H9 (cell line): Measurements from ENCODE around the gene PPT1. TPM values are rescaled to one million over a fixed set of nuclear protein-coding genes. Genes with fewer than 3 reads are reported as not detected.

Experiments used
- DNase-seq: peaks from one replicate; pipeline ENCODE4 v3.0.0-alpha.2; 2017
- H2AFZ ChIP-seq: one replicate; pipeline ENCODE4 v1.6.1; 2013; ENCODE audit warnings: mild to moderate bottlenecking, low read length, control low read depth, moderate library complexity
- H2AK5ac ChIP-seq: 2 replicates; pipeline ENCODE4 v1.6.1; 2013; ENCODE audit warnings: low read length, control low read depth, mixed read lengths; ENCODE audit not compliant: insufficient read length
- H2BK120ac ChIP-seq: one replicate; pipeline ENCODE4 v1.6.1; 2013; ENCODE audit warnings: low read depth, mild to moderate bottlenecking, low read length, control low read depth, inconsistent platforms; ENCODE audit not compliant: poor library complexity, severe bottlenecking
- H2BK12ac ChIP-seq: 2 replicates; pipeline ENCODE4 v1.6.1; 2013; ENCODE audit warnings: low read length, control low read depth, mixed read lengths, low read depth; ENCODE audit not compliant: insufficient read length
- H2BK15ac ChIP-seq: 2 replicates; pipeline ENCODE4 v1.6.1; 2013; ENCODE audit warnings: low read depth, low read length, control low read depth
- H2BK20ac ChIP-seq: one replicate; pipeline ENCODE4 v1.6.1; 2013; ENCODE audit warnings: low read depth, mild to moderate bottlenecking, low read length, control low read depth, inconsistent platforms; ENCODE audit not compliant: poor library complexity, severe bottlenecking
- H2BK5ac ChIP-seq: 2 replicates; pipeline ENCODE4 v1.6.1; 2013; ENCODE audit warnings: low read length, control low read depth, mixed read lengths; ENCODE audit not compliant: insufficient read length
- H3K14ac ChIP-seq: 2 replicates; pipeline ENCODE4 v1.6.1; 2013; ENCODE audit warnings: low read length, control low read depth; ENCODE audit not compliant: insufficient read depth
- H3K18ac ChIP-seq: 2 replicates; pipeline ENCODE4 v1.6.1; 2013; ENCODE audit warnings: low read depth, mild to moderate bottlenecking, mixed read lengths, low read length, control low read depth; ENCODE audit not compliant: insufficient read length
- H3K23ac ChIP-seq: 2 replicates; pipeline ENCODE4 v1.6.1; 2013; ENCODE audit warnings: low read length, control low read depth, mixed read lengths, low read depth; ENCODE audit not compliant: insufficient read length
- H3K23me2 ChIP-seq: 2 replicates; pipeline ENCODE4 v1.6.1; 2013; ENCODE audit warnings: low read depth, mild to moderate bottlenecking, mixed read lengths, low read length, control low read depth; ENCODE audit not compliant: insufficient read length, poor library complexity, severe bottlenecking
- H3K27ac ChIP-seq: 2 replicates; pipeline ENCODE4 v1.5.1; 2013; ENCODE audit warnings: low read length, control low read depth, mixed read lengths, low read depth; ENCODE audit not compliant: insufficient read length
- H3K27me3 ChIP-seq: 2 replicates; pipeline ENCODE4 v1.6.1; 2013; ENCODE audit warnings: low read length, control low read depth, inconsistent platforms; ENCODE audit not compliant: insufficient read depth
- H3K4ac ChIP-seq: 2 replicates; pipeline ENCODE4 v1.6.1; 2013; ENCODE audit warnings: low read depth, mild to moderate bottlenecking, control low read depth, inconsistent platforms, low read length, moderate library complexity
- H3K4me1 ChIP-seq: 2 replicates; pipeline ENCODE4 v1.6.1; 2013; ENCODE audit warnings: low read length, control low read depth, inconsistent platforms; ENCODE audit not compliant: insufficient read depth
- H3K4me2 ChIP-seq: 2 replicates; pipeline ENCODE4 v1.6.1; 2013; ENCODE audit warnings: low read length, control low read depth, mixed read lengths; ENCODE audit not compliant: insufficient read length, insufficient read depth
- H3K56ac ChIP-seq: 2 replicates; pipeline ENCODE4 v1.6.1; 2013; ENCODE audit warnings: low read depth, mild to moderate bottlenecking, mixed read lengths, low read length, control low read depth; ENCODE audit not compliant: insufficient read length
- H3K79me1 ChIP-seq: 2 replicates; pipeline ENCODE4 v1.6.1; 2013; ENCODE audit warnings: low read depth, mild to moderate bottlenecking, moderate library complexity, low read length, control low read depth, inconsistent platforms; ENCODE audit not compliant: insufficient read depth, poor library complexity, severe bottlenecking
- H3K79me2 ChIP-seq: 2 replicates; pipeline ENCODE4 v1.6.1; 2013; ENCODE audit warnings: low read length, control low read depth, inconsistent platforms; ENCODE audit not compliant: insufficient read depth
- H3K9ac ChIP-seq: 2 replicates; pipeline ENCODE4 v1.6.1; 2013; ENCODE audit warnings: low read length, control low read depth, mixed read lengths; ENCODE audit not compliant: insufficient read length; ENCODE audit errors: extremely low read depth
- H3K9me3 ChIP-seq: one replicate; pipeline ENCODE4 v1.6.1; 2013; ENCODE audit warnings: low read depth, low read length, inconsistent platforms; ENCODE audit not compliant: control insufficient read depth
- H3T11ph ChIP-seq: one replicate; pipeline ENCODE4 v1.6.1; 2013; ENCODE audit warnings: mild to moderate bottlenecking, low read length, control low read depth, inconsistent platforms
- H4K20me1 ChIP-seq: one replicate; pipeline ENCODE4 v1.6.1; 2013; ENCODE audit not compliant: control insufficient read depth, insufficient read length, insufficient read depth
- H4K5ac ChIP-seq: 2 replicates; pipeline ENCODE4 v1.6.1; 2013; ENCODE audit warnings: low read depth, mild to moderate bottlenecking, mixed read lengths, low read length, control low read depth; ENCODE audit not compliant: insufficient read length
- H4K8ac ChIP-seq: replicated peaks from 2 replicates; pipeline ENCODE4 v1.6.1; 2013; ENCODE audit warnings: low read length, control low read depth, mixed read lengths, low read depth; ENCODE audit not compliant: insufficient read length
- H4K91ac ChIP-seq: 2 replicates; pipeline ENCODE4 v1.6.1; 2013; ENCODE audit warnings: low read depth, mild to moderate bottlenecking, moderate library complexity, mixed read lengths, low read length, control low read depth; ENCODE audit not compliant: insufficient read length
- H3K27ac Mint-ChIP-seq, 3 experiments: 2 replicates in 2 of 3; 3 replicates in 1 of 3; pipeline ENCODE4 v1.8.0; 2020 to 2021; ENCODE audit warnings: mixed read lengths in 3 of 3, mild to moderate bottlenecking in 1 of 3, moderate library complexity in 1 of 3
- H3K27me3 Mint-ChIP-seq: 2 replicates; pipeline ENCODE4 v1.8.0; 2021; ENCODE audit warnings: low read depth, mild to moderate bottlenecking, moderate library complexity, mixed read lengths
- H3K36me3 Mint-ChIP-seq, 3 experiments: 2 replicates in 2 of 3; 3 replicates in 1 of 3; pipeline ENCODE4 v1.8.0; 2020 to 2021; ENCODE audit warnings: low read depth in 3 of 3, mixed read lengths in 3 of 3; ENCODE audit not compliant: insufficient read depth in 1 of 3
- H3K4me1 Mint-ChIP-seq, 2 experiments: 2 replicates each; pipeline ENCODE4 v1.8.0; 2020; ENCODE audit warnings: mixed read lengths in 2 of 2
- H3K4me3 Mint-ChIP-seq, 2 experiments: 2 replicates in 1 of 2; 3 replicates in 1 of 2; pipeline ENCODE4 v1.8.0; 2020 to 2021; ENCODE audit warnings: mild to moderate bottlenecking in 2 of 2, mixed read lengths in 2 of 2, moderate library complexity in 1 of 2
- H3K9me3 Mint-ChIP-seq, 2 experiments: 2 replicates in 1 of 2; 3 replicates in 1 of 2; pipeline ENCODE4 v1.8.0; 2020; ENCODE audit warnings: mild to moderate bottlenecking in 2 of 2, mixed read lengths in 2 of 2, moderate library complexity in 1 of 2
- CTCF ChIP-seq: fragments of 200-600 bp; sonication (generic); conservative IDR thresholded peaks from 3 replicates; pipeline ENCODE4 v1.8.0; 2021; ENCODE audit warnings: antibody characterized with exemption, mild to moderate bottlenecking
- WGBS: extraction: QIAGEN DNeasy Blood & Tissue Kit; methylation state at CpG from one replicate; pipeline ENCODE4 v1.1.7; 2013; ENCODE audit warnings: missing lambda C conversion rate, low lambda C conversion rate, mixed read lengths; ENCODE audit not compliant: insufficient read length; ENCODE audit errors: extremely low coverage; 5-methylcytosine and 5-hydroxymethylcytosine counted together
- total RNA-seq: library from RNA; stranded (reverse); gene quantifications from 2 replicates; pipeline ENCODE4 v1.2.1, GENCODE V29; 2021

PPT1 gene
- total RNA-seq, 1 experiment from 2014 or later: 109 TPM

GRCh38 chr1:40079774-40080400 lies 17.2 kb downstream of the PPT1 start:
- Histone ChIP-seq H3K4ac (no peak overlapping the region), H2BK5ac (no peak overlapping the region), H2AFZ (no peak overlapping the region), H2AK5ac (no peak overlapping the region), H3K56ac (no peak overlapping the region), H3K9ac (no peak overlapping the region), H2BK15ac (no peak overlapping the region), H3K14ac (no peak overlapping the region), H3K27me3 (no peaks in the 10 kb centered on the region), H3T11ph (no peak overlapping the region), H4K8ac (no peak overlapping the region), H2BK20ac (no peak overlapping the region), H3K9me3 (no peaks in the 10 kb centered on the region), H2BK12ac (no peak overlapping the region), H3K23me2 (no peaks in the 10 kb centered on the region), H3K4me1 (no peaks in the 10 kb centered on the region), H3K23ac (no peak overlapping the region), H3K18ac (no peak overlapping the region), H3K79me1 (no peaks in the 10 kb centered on the region), H3K79me2 (no peaks in the 10 kb centered on the region), H4K20me1 (no peaks in the 10 kb centered on the region), H3K27ac (no peak overlapping the region), H4K5ac (no peak overlapping the region), H4K91ac (no peak overlapping the region), H2BK120ac (no peak overlapping the region), H3K4me2 (no peak overlapping the region)
- 0 out of 7 replicates have a peak overlapping the region, but pooled peaks of 1 of the 3 experiments have one; percentile 28 for H3K27ac Mint-ChIP-seq
- no peaks in the 10 kb centered on the region for H3K4me1 Mint-ChIP-seq
- H3K27me3 Mint-ChIP-seq: no peaks in the 10 kb centered on the region
- H3K9me3 Mint-ChIP-seq: no peaks in the 10 kb centered on the region
- no peak for DNase-seq
- H3K36me3 Mint-ChIP-seq: peaks cover 16 to 76% (median 38%) of the 10 kb centered on the region in 3 experiments
- no CpG with 5 or more reads among the region's 6 CpGs for WGBS
- H3K4me3 Mint-ChIP-seq: no peak overlapping the region
- TF ChIP-seq CTCF: no peak
